ENCODE results near the gene RCBTB1. TPM values are rescaled to one million over a fixed set of nuclear protein-coding genes. Genes with fewer than 3 reads are reported as not detected.

RCBTB1 gene
- polyA plus RNA-seq, 1 donor (not counting 4 experiments of a cell fraction or from before 2014, with no cell fraction given), result 26.9 TPM

DNA sequence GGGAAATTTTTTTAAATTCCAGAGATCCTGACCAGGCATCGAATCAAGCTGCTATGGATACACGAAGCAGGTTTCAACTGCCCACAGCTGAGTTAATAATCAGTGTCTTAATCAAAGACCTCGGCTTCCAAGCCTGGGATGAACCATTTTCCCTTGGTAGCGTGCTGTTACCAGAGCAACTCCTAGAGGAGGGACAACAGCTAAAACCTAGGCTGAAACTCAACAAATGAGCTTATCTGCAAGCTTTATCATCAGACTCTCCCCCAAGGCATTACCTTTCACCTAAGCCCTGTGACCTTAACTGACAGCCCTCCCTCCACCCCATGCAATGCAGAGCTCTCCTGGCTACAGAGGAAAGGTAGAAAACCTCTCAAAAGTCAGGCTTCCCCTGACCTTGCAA, 39.7 kb downstream of the RCBTB1 start:
- no peak for FAIRE-seq
- no peaks in the 10 kb centered on the region for H3K4me1 ChIP-seq (ENCODE audit: control insufficient read depth, extremely low read depth, insufficient read depth, low read length)
- no peak overlapping the region for H3K9ac ChIP-seq (ENCODE audit: control insufficient read depth, extremely low read depth, insufficient read depth, low read length)
- DNase-seq (ENCODE audit: low read depth, low spot score), result no peak
- H2AFZ ChIP-seq (ENCODE audit: control insufficient read depth, low read length), result no peak overlapping the region
- no peaks in the 10 kb centered on the region for H3K27me3 ChIP-seq (ENCODE audit: control insufficient read depth, extremely low read depth, insufficient read depth, low read length)
- TF ChIP-seq, protein P1, sequence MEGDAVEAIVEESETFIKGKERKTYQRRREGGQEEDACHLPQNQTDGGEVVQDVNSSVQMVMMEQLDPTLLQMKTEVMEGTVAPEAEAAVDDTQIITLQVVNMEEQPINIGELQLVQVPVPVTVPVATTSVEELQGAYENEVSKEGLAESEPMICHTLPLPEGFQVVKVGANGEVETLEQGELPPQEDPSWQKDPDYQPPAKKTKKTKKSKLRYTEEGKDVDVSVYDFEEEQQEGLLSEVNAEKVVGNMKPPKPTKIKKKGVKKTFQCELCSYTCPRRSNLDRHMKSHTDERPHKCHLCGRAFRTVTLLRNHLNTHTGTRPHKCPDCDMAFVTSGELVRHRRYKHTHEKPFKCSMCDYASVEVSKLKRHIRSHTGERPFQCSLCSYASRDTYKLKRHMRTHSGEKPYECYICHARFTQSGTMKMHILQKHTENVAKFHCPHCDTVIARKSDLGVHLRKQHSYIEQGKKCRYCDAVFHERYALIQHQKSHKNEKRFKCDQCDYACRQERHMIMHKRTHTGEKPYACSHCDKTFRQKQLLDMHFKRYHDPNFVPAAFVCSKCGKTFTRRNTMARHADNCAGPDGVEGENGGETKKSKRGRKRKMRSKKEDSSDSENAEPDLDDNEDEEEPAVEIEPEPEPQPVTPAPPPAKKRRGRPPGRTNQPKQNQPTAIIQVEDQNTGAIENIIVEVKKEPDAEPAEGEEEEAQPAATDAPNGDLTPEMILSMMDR (optimal IDR thresholded peaks at IDR 0.05 in 1 of 3, IDR thresholded peaks at IDR 0.05 in 1 of 3, conservative IDR thresholded peaks at IDR 0.05 in 1 of 3; ENCODE audit: extremely low read depth in 1 of 3, insufficient read depth in 2 of 3, low read length in 3 of 3), result no peak
- H3K9me3 ChIP-seq (ENCODE audit: control insufficient read depth, low read depth, low read length), result no peaks in the 10 kb centered on the region
- dilution Hi-C loops (cut with MboI; ENCODE audit: extremely low pct_ligation_motif_present, low sequenced_read_pairs), result no loop called here
- H3K4me2 ChIP-seq (ENCODE audit: control insufficient read depth, extremely low read depth, insufficient read depth, low read depth, low read length), result no peak overlapping the region
- no peaks in the 10 kb centered on the region for H3K9me1 ChIP-seq (ENCODE audit: control insufficient read depth, extremely low read depth, insufficient read depth, low read length)
- no peak overlapping the region for H3K4me3 ChIP-seq (ENCODE audit: control insufficient read depth in 2 of 3, extremely low read depth in 1 of 3, insufficient read depth in 2 of 3, low read depth in 1 of 3, low read length in 3 of 3)
- no peaks in the 10 kb centered on the region for H4K20me1 ChIP-seq (ENCODE audit: control insufficient read depth, extremely low read depth, insufficient read depth, low read length)
- H3K27ac ChIP-seq (ENCODE audit: control insufficient read depth, insufficient read depth, low read length), result no peak overlapping the region
- peaks cover 12 to 27% of the 10 kb centered on the region in 2 experiments for H3K36me3 ChIP-seq (ENCODE audit: control insufficient read depth in 2 of 2, extremely low read depth in 1 of 2, insufficient read depth in 2 of 2, low read length in 2 of 2)
- H3K79me2 ChIP-seq (ENCODE audit: control insufficient read depth, insufficient read depth, low read length), result no peaks in the 10 kb centered on the region

DNA sequence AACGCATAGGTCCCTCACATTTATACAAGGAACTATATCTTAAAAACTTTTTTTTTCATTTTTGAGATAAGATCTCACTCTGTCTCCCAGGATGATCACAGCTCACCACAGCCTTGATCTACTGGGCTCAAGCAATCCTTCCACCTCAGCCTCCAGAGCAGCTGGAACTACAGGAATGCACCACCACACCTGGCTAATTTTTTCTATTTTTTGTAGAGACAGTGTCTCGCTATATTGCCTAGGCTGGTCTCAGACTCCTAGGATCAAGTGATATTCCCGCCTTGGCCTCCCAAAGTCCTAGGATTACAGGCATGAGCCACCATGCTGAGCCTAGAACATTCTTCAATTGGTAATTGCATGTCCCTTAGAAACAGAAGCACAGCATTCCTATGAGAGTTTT, 41.7 kb downstream of the RCBTB1 start:
- Histone ChIP-seq H3K27ac (ENCODE audit: control insufficient read depth, insufficient read depth, low read length) (no peak overlapping the region), H3K4me2 (ENCODE audit: control insufficient read depth, extremely low read depth, insufficient read depth, low read depth, low read length) (no peak overlapping the region), H3K9me1 (ENCODE audit: control insufficient read depth, extremely low read depth, insufficient read depth, low read length) (no peaks in the 10 kb centered on the region), H3K4me1 (ENCODE audit: control insufficient read depth, extremely low read depth, insufficient read depth, low read length) (no peaks in the 10 kb centered on the region), H2AFZ (ENCODE audit: control insufficient read depth, low read length) (no peak overlapping the region), H3K36me3 (ENCODE audit: control insufficient read depth in 2 of 2, extremely low read depth in 1 of 2, insufficient read depth in 2 of 2, low read length in 2 of 2) (peaks cover 13% of the 10 kb centered on the region in 2 experiments), H3K79me2 (ENCODE audit: control insufficient read depth, insufficient read depth, low read length) (no peaks in the 10 kb centered on the region), H3K9me3 (ENCODE audit: control insufficient read depth, low read depth, low read length) (no peaks in the 10 kb centered on the region), H3K9ac (ENCODE audit: control insufficient read depth, extremely low read depth, insufficient read depth, low read length) (no peak overlapping the region), H3K4me3 (ENCODE audit: control insufficient read depth in 2 of 3, extremely low read depth in 1 of 3, insufficient read depth in 2 of 3, low read depth in 1 of 3, low read length in 3 of 3) (no peak overlapping the region), H4K20me1 (ENCODE audit: control insufficient read depth, extremely low read depth, insufficient read depth, low read length) (no peaks in the 10 kb centered on the region), H3K27me3 (ENCODE audit: control insufficient read depth, extremely low read depth, insufficient read depth, low read length) (no peaks in the 10 kb centered on the region)
- TF ChIP-seq, protein P1 (optimal IDR thresholded peaks at IDR 0.05 in 1 of 3, IDR thresholded peaks at IDR 0.05 in 1 of 3, conservative IDR thresholded peaks at IDR 0.05 in 1 of 3; ENCODE audit: extremely low read depth in 1 of 3, insufficient read depth in 2 of 3, low read length in 3 of 3), result no peak
- TF ChIP-seq EZH2 (IDR thresholded peaks at IDR 0.05; ENCODE audit: low read length), result no peak
- DNase-seq (ENCODE audit: low read depth, low spot score) (no peak), FAIRE-seq (no peak)
- dilution Hi-C loops (cut with MboI; ENCODE audit: extremely low pct_ligation_motif_present, low sequenced_read_pairs), result no loop called here

Data from keratinocyte (primary cell).